ENCODE data around the gene TTC7B. TPM values are rescaled to one million over a fixed set of nuclear protein-coding genes. Genes with fewer than 3 reads are reported as not detected.

The TTC7B gene
- total RNA-seq, 1 donor from 2014 or later: 40.3 TPM

- H3K27me3 Mint-ChIP-seq (ENCODE audit: low read depth): no peaks in the 10 kb centered on the region
- no peaks in the 10 kb centered on the region for H3K36me3 Mint-ChIP-seq (ENCODE audit: low read depth)
- TF ChIP-seq CTCF (IDR thresholded peaks at IDR 0.05): no peak
- H3K4me3 Mint-ChIP-seq (ENCODE audit: unreplicated experiment): no peak overlapping the region
- H3K9me3 Mint-ChIP-seq (ENCODE audit: low read depth): no peaks in the 10 kb centered on the region
- peaks cover 18% of the 10 kb centered on the region for H3K4me1 Mint-ChIP-seq (ENCODE audit: low read depth)
- DNase-seq (ENCODE audit: low spot score): peak; percentile 55
- no peak overlapping the region for H3K27ac Mint-ChIP-seq (ENCODE audit: unreplicated experiment)
These were observed 24.7 kb downstream of the TTC7B start for GRCh38 chr14:90791486-90791885.

GRCh38 chr14:90788031-90788430 is 28.2 kb downstream of the TTC7B start:
- peak; percentile 15 for DNase-seq (ENCODE audit: low spot score)
- Mint-ChIP-seq H3K27ac (ENCODE audit: unreplicated experiment) (no peak overlapping the region), H3K9me3 (ENCODE audit: low read depth) (no peaks in the 10 kb centered on the region), H3K4me1 (ENCODE audit: low read depth) (no peaks in the 10 kb centered on the region), H3K4me3 (ENCODE audit: unreplicated experiment) (no peak overlapping the region), H3K27me3 (ENCODE audit: low read depth) (no peaks in the 10 kb centered on the region), H3K36me3 (ENCODE audit: low read depth) (peaks cover 13% of the 10 kb centered on the region)
- TF ChIP-seq CTCF (IDR thresholded peaks at IDR 0.05): no peak

GRCh38 chr14:90785876-90786450 is 30.3 kb downstream of the TTC7B start:
- no peak overlapping the region for H3K27ac Mint-ChIP-seq (ENCODE audit: unreplicated experiment)
- TF ChIP-seq CTCF (IDR thresholded peaks at IDR 0.05): no peak
- H3K4me3 Mint-ChIP-seq (ENCODE audit: unreplicated experiment): no peak overlapping the region
- no peaks in the 10 kb centered on the region for H3K9me3 Mint-ChIP-seq (ENCODE audit: low read depth)
- no peaks in the 10 kb centered on the region for H3K4me1 Mint-ChIP-seq (ENCODE audit: low read depth)
- H3K36me3 Mint-ChIP-seq (ENCODE audit: low read depth): peaks cover 15% of the 10 kb centered on the region
- no peaks in the 10 kb centered on the region for H3K27me3 Mint-ChIP-seq (ENCODE audit: low read depth)
- DNase-seq (ENCODE audit: low spot score): peak; percentile 77

GRCh38 chr14:90785471-90785870 is 30.8 kb downstream of the TTC7B start:
- H3K27ac Mint-ChIP-seq (ENCODE audit: unreplicated experiment): no peak overlapping the region
- H3K4me3 Mint-ChIP-seq (ENCODE audit: unreplicated experiment): no peak overlapping the region
- peak; percentile 43 for DNase-seq (ENCODE audit: low spot score)
- no peaks in the 10 kb centered on the region for H3K4me1 Mint-ChIP-seq (ENCODE audit: low read depth)
- no peaks in the 10 kb centered on the region for H3K9me3 Mint-ChIP-seq (ENCODE audit: low read depth)
- no peaks in the 10 kb centered on the region for H3K27me3 Mint-ChIP-seq (ENCODE audit: low read depth)
- peaks cover 15% of the 10 kb centered on the region for H3K36me3 Mint-ChIP-seq (ENCODE audit: low read depth)
- peak; percentile 39 for TF ChIP-seq CTCF (IDR thresholded peaks at IDR 0.05)

- H3K27me3 Mint-ChIP-seq (ENCODE audit: low read depth): no peaks in the 10 kb centered on the region
- H3K4me1 Mint-ChIP-seq (ENCODE audit: low read depth): no peaks in the 10 kb centered on the region
- H3K9me3 Mint-ChIP-seq (ENCODE audit: low read depth): no peaks in the 10 kb centered on the region
- peak; percentile 33 for DNase-seq (ENCODE audit: low spot score)
- H3K27ac Mint-ChIP-seq (ENCODE audit: unreplicated experiment): no peak overlapping the region
- H3K36me3 Mint-ChIP-seq (ENCODE audit: low read depth): peaks cover 16% of the 10 kb centered on the region
- H3K4me3 Mint-ChIP-seq (ENCODE audit: unreplicated experiment): no peak overlapping the region
- no peak for TF ChIP-seq CTCF (IDR thresholded peaks at IDR 0.05)
These were observed 31.5 kb downstream of the TTC7B start for GRCh38 chr14:90784621-90785270.
